ENCODE data around the gene IGFBP3. TPM values are rescaled to one million over a fixed set of nuclear protein-coding genes. Genes with fewer than 3 reads are reported as not detected.

IGFBP3 gene
- total and polyA plus RNA-seq, 2 of the 13 experiments (the other 11 are each of a cell fraction or from before 2014, with no cell fraction given), result 57.5 TPM; not detected in 1

- TF ChIP-seq ZFP41 (CRISPR knock-in tag; IDR thresholded peaks at IDR 0.05; ENCODE audit: borderline replicate concordance) (no peak), ZNF143 (CRISPR knock-in tag; IDR thresholded peaks at IDR 0.05) (no peak), ZNF350 (CRISPR knock-in tag; IDR thresholded peaks at IDR 0.05; ENCODE audit: borderline replicate concordance, low read depth) (no peak), HNF1B (CRISPR knock-in tag; IDR thresholded peaks at IDR 0.05) (no peak), NFE2 (CRISPR knock-in tag; IDR thresholded peaks at IDR 0.05) (no peak), MEIS2 (CRISPR knock-in tag; IDR thresholded peaks at IDR 0.05) (no peak), ZNF451 (CRISPR knock-in tag; IDR thresholded peaks at IDR 0.05) (no peak), STAG1 (CRISPR knock-in tag; IDR thresholded peaks at IDR 0.05) (no peak), SRSF1 (optimal IDR thresholded peaks at IDR 0.05; ENCODE audit: low read depth, low read length) (no peak), PBX2 (CRISPR knock-in tag; IDR thresholded peaks at IDR 0.05) (no peak), AHR (CRISPR knock-in tag; IDR thresholded peaks at IDR 0.05) (no peak), HMG20A (CRISPR knock-in tag; IDR thresholded peaks at IDR 0.05; ENCODE audit: borderline replicate concordance) (no peak), GTF2F1 (IDR thresholded peaks at IDR 0.05; ENCODE audit: low read length) (no peak), SOX13 (IDR thresholded peaks at IDR 0.05) (no peak), SOX13 (CRISPR knock-in tag; conservative IDR thresholded peaks at IDR 0.05 in 1 of 2, IDR thresholded peaks at IDR 0.05 in 1 of 2) (no peak), ZNF431 (CRISPR knock-in tag; IDR thresholded peaks at IDR 0.05; ENCODE audit: borderline replicate concordance, low read depth) (0 out of 2 replicates have a peak, but pooled peaks have one; percentile 30), ATF7-NPFF (CRISPR knock-in tag; IDR thresholded peaks at IDR 0.05; ENCODE audit: low read depth) (no peak; the same call in 1 of the 2 replicates), XBP1 (CRISPR knock-in tag; IDR thresholded peaks at IDR 0.05) (no peak), CCDC6 (CRISPR knock-in tag; IDR thresholded peaks at IDR 0.05) (no peak), RFXAP (CRISPR knock-in tag; IDR thresholded peaks at IDR 0.05; ENCODE audit: borderline replicate concordance) (no peak)
- TF ChIP-seq, protein P1, sequence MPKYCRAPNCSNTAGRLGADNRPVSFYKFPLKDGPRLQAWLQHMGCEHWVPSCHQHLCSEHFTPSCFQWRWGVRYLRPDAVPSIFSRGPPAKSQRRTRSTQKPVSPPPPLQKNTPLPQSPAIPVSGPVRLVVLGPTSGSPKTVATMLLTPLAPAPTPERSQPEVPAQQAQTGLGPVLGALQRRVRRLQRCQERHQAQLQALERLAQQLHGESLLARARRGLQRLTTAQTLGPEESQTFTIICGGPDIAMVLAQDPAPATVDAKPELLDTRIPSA (CRISPR knock-in tag; IDR thresholded peaks at IDR 0.05; ENCODE audit: borderline replicate concordance), result no peak
- TF ChIP-seq, protein P2, sequence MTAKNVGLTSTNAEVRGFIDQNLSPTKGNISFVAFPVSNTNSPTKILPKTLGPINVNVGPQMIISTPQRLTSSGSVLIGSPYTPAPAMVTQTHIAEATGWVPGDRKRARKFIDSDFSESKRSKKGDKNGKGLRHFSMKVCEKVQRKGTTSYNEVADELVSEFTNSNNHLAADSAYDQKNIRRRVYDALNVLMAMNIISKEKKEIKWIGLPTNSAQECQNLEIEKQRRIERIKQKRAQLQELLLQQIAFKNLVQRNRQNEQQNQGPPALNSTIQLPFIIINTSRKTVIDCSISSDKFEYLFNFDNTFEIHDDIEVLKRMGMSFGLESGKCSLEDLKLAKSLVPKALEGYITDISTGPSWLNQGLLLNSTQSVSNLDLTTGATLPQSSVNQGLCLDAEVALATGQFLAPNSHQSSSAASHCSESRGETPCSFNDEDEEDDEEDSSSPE (CRISPR knock-in tag; IDR thresholded peaks at IDR 0.05), result no peak
- TF ChIP-seq, protein P3, sequence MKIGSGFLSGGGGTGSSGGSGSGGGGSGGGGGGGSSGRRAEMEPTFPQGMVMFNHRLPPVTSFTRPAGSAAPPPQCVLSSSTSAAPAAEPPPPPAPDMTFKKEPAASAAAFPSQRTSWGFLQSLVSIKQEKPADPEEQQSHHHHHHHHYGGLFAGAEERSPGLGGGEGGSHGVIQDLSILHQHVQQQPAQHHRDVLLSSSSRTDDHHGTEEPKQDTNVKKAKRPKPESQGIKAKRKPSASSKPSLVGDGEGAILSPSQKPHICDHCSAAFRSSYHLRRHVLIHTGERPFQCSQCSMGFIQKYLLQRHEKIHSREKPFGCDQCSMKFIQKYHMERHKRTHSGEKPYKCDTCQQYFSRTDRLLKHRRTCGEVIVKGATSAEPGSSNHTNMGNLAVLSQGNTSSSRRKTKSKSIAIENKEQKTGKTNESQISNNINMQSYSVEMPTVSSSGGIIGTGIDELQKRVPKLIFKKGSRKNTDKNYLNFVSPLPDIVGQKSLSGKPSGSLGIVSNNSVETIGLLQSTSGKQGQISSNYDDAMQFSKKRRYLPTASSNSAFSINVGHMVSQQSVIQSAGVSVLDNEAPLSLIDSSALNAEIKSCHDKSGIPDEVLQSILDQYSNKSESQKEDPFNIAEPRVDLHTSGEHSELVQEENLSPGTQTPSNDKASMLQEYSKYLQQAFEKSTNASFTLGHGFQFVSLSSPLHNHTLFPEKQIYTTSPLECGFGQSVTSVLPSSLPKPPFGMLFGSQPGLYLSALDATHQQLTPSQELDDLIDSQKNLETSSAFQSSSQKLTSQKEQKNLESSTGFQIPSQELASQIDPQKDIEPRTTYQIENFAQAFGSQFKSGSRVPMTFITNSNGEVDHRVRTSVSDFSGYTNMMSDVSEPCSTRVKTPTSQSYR (CRISPR knock-in tag; IDR thresholded peaks at IDR 0.05; ENCODE audit: borderline replicate concordance), result no peak
These were observed at the start of gene IGFBP3 (continued) for GRCh38 chr7:45920502-45921380.

Measured in HepG2 (cell line).